Pancreas (tissue), 10 donors: ENCODE data around the gene FAM193A. TPM values are rescaled to one million over a fixed set of nuclear protein-coding genes. Genes with fewer than 3 reads are reported as not detected.
"Not testable (repeated sequence)": the region's sequence is repeated elsewhere in the genome, so short reads cannot be mapped to it uniquely, and the experiment has no call there.

Experiments used
- ATAC-seq, 4 donors: fragments of 200-7000 bp; cut with Tn5 transposase; one replicate each; pipeline versions ENCODE4 v1.8.0 to v1.9.1; 2020; ENCODE audit warnings: mild to moderate bottlenecking in 4 of 4, moderate library complexity in 4 of 4
- DNase-seq, 6 donors: peaks; one replicate each; pipeline ENCODE4 v3.0.0-alpha.2; 2020
- FAIRE-seq: peaks from 2 replicates; lab custom pipeline; 2012; peaks lifted over from hg19 to GRCh38; lab: Jason Lieb, UNC
- H3K27ac ChIP-seq, 4 donors: fragments of 200-600 bp; sonication (generic); 1 replicate in 3 of 4; 2 replicates in 1 of 4; pipeline versions ENCODE4 v1.5.0 to v1.8.0; 2020
- H3K27me3 ChIP-seq, 4 donors: fragments of 200-600 bp; one replicate each; pipeline ENCODE4 v1.8.0; 2021
- H3K36me3 ChIP-seq, 3 donors: fragments of 200-600 bp; sonication (generic) in 1 of 3; one replicate each; pipeline versions ENCODE4 v1.5.0 to v1.8.0; 2020 to 2021
- H3K4me1 ChIP-seq, 3 donors: fragments of 200-600 bp; one replicate each; pipeline ENCODE4 v1.8.0; 2021
- H3K4me3 ChIP-seq, 4 donors: fragments of 200-600 bp; sonication (generic) in 2 of 4; one replicate each; pipeline versions ENCODE4 v1.5.0 to v1.8.0; 2020 to 2021
- H3K9me3 ChIP-seq, 4 donors: fragments of 200-600 bp; one replicate each; pipeline ENCODE4 v1.8.0; 2021
- WGBS, 2 donors: extraction: QIAGEN DNeasy Blood & Tissue Kit; methylation state at CpG; one replicate each; pipeline ENCODE4 v1.1.7; 2013; 5-methylcytosine and 5-hydroxymethylcytosine counted together
- intact Hi-C, 3 donors: fragments of 100-400 bp; cut with DNase I; formaldehyde crosslinking; loops; one replicate each; pipeline versions ENCODE4 v1.11.1 to v1.14.2; 2022
- polyA plus RNA-seq, 2 donors: library from polyadenylated mRNA; stranded (reverse); fragments of 200-250 nt; gene quantifications; one replicate each; pipeline ENCODE4 v1.2.3, GENCODE V29; 2013
- total RNA-seq, 6 donors: library from RNA; stranded (reverse); fragmentation: NEBNext Ultra II Directional in 4 of 6; extraction: Animal tissue kit (Norgen Biotek cat#: 25700) in 4 of 6; gene quantifications; one replicate each; pipeline versions ENCODE4 v1.2.1 to v1.2.4, GENCODE V29; 2021 to 2023
- TF ChIP-seq, protein P1 (sequence below), 4 donors: fragments of 200-600 bp; sonication (generic) in 3 of 4; IDR thresholded peaks; one replicate each; pipeline versions ENCODE4 v1.5.0 to v1.8.0; 2021; ENCODE audit warnings: antibody characterized with exemption in 4 of 4
- donor health status: healthy with polysubstance abuse.
- donor health status: DM: no; HTN: no; CAD: no; lungs with moderate emphysema.
- donor health status: DM: no; HTN: no; CAD: no.
- donor health status: control.
- donor health status: control.
- donor health status: Bipolar disorder and iron deficiency.
- donor health status: DM: yes; HTN: yes; CAD: no.
- donor health status: DM: no; HTN: no; CAD: no.
- donor health status: DM: no; HTN: no; CAD: no.
- donor health status: DM: yes; HTN: yes; CAD: no.

FAM193A gene
- total and polyA plus RNA-seq, 8 donors: 10.1 to 17.0 (median 10.7) TPM

DNA sequence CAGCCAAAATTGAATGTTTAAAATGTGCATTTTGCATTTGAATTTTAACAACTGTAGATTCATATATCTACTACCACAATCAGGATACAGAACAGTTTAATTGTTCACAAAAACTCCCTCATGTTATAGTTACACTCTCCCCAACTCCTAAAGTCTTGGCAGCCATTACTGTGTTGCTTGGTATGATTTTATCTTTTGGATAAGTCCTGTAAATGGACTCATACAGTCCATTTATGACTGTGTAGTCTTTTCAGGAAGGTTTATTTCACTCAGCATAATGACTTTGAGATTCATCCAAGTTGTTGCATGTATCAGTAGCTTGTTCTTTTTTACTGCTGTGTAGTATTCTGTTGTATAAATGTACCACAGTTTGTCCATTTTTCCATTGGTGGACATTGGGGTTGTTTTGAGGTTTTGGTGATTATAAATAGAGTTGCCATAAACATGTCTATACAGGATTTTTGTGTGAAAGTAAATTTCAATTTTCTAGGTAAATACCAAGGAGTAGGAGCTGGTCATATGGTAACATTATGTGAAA is 9.9 kb downstream of the FAM193A start:
- Histone ChIP-seq H3K27ac (no peak overlapping the region), H3K4me1 (no peaks in the 10 kb centered on the region), H3K27me3 (no peaks in the 10 kb centered on the region), H3K4me3 (no peak overlapping the region), H3K36me3 (no peaks in the 10 kb centered on the region), H3K9me3 (no peaks in the 10 kb centered on the region)
- TF ChIP-seq, protein P1, sequence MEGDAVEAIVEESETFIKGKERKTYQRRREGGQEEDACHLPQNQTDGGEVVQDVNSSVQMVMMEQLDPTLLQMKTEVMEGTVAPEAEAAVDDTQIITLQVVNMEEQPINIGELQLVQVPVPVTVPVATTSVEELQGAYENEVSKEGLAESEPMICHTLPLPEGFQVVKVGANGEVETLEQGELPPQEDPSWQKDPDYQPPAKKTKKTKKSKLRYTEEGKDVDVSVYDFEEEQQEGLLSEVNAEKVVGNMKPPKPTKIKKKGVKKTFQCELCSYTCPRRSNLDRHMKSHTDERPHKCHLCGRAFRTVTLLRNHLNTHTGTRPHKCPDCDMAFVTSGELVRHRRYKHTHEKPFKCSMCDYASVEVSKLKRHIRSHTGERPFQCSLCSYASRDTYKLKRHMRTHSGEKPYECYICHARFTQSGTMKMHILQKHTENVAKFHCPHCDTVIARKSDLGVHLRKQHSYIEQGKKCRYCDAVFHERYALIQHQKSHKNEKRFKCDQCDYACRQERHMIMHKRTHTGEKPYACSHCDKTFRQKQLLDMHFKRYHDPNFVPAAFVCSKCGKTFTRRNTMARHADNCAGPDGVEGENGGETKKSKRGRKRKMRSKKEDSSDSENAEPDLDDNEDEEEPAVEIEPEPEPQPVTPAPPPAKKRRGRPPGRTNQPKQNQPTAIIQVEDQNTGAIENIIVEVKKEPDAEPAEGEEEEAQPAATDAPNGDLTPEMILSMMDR (IDR thresholded peaks at IDR 0.05): no peak
- intact Hi-C loops: no loop called here
- no peak for ATAC-seq
- DNase-seq: no peak
- no peak for FAIRE-seq

GRCh38 chr4:2546961-2547691 is 10.7 kb downstream of the FAM193A start:
- ATAC-seq, H3K4me3 ChIP-seq, H3K4me1 ChIP-seq, FAIRE-seq, H3K9me3 ChIP-seq, H3K27ac ChIP-seq, intact Hi-C loops, H3K27me3 ChIP-seq, H3K36me3 ChIP-seq, DNase-seq: not testable (repeated sequence)
- 95 to 97% methylated on average over 16 of the region's 16 CpGs for WGBS, 2 donors

GRCh38 chr4:2551118-2551517 is 14.7 kb downstream of the FAM193A start:
- H3K27ac ChIP-seq: no peak overlapping the region
- no peak for FAIRE-seq
- no peak for DNase-seq
- ATAC-seq: no peak
- no peaks in the 10 kb centered on the region for H3K36me3 ChIP-seq
- no peaks in the 10 kb centered on the region for H3K27me3 ChIP-seq
- intact Hi-C loops: no loop called here
- H3K9me3 ChIP-seq: no peaks in the 10 kb centered on the region
- H3K4me1 ChIP-seq: peaks cover 0 to 4% (median 0%) of the 10 kb centered on the region in 3 donors
- no peak overlapping the region for H3K4me3 ChIP-seq
- TF ChIP-seq, protein P1 (IDR thresholded peaks at IDR 0.05): no peak

GRCh38 chr4:2552806-2553205 is 16.4 kb downstream of the FAM193A start:
- 98% methylated on average over 11 of the region's 11 CpGs for WGBS, 2 donors
- H3K4me1 ChIP-seq: peaks cover 0 to 4% (median 0%) of the 10 kb centered on the region in 3 donors
- no peaks in the 10 kb centered on the region for H3K36me3 ChIP-seq
- ATAC-seq (no peak), FAIRE-seq (no peak), DNase-seq (no peak)
- TF ChIP-seq, protein P1 (IDR thresholded peaks at IDR 0.05): no peak
- no peak overlapping the region for H3K27ac ChIP-seq
- H3K9me3 ChIP-seq: no peaks in the 10 kb centered on the region
- H3K27me3 ChIP-seq: no peaks in the 10 kb centered on the region
- intact Hi-C loops: no loop called here
- no peak overlapping the region for H3K4me3 ChIP-seq

GRCh38 chr4:2558301-2558700 is 21.9 kb downstream of the FAM193A start:
- ATAC-seq (no peak), DNase-seq (no peak), FAIRE-seq (no peak)
- no peaks in the 10 kb centered on the region for H3K36me3 ChIP-seq
- H3K4me1 ChIP-seq: peaks cover 0 to 4% (median 0%) of the 10 kb centered on the region in 3 donors
- 93 to 97% methylated on average over 6 of the region's 6 CpGs for WGBS, 2 donors
- no peak overlapping the region for H3K4me3 ChIP-seq
- no peak overlapping the region for H3K27ac ChIP-seq
- no peaks in the 10 kb centered on the region for H3K27me3 ChIP-seq
- H3K9me3 ChIP-seq: no peaks in the 10 kb centered on the region
- TF ChIP-seq, protein P1 (IDR thresholded peaks at IDR 0.05): no peak
- intact Hi-C loops: no loop called here
